Stimulated activated CD8-positive, alpha-beta memory T cell treated with anti-CD3 and anti-CD28 coated beads, Interleukin-7, amount 100 ng/mL, for 24 hours (primary cell): ENCODE results near the gene GRIK2.

Experiments used
- DNase-seq: peaks from one replicate; pipeline ENCODE4 v3.0.0-alpha.2; 2020; ENCODE audit warnings: low read depth

The GRIK2 gene

GRCh38 chr6:101716810-101717209 lies 323.3 kb downstream of the GRIK2 start:
- DNase-seq = no peak

DNA sequence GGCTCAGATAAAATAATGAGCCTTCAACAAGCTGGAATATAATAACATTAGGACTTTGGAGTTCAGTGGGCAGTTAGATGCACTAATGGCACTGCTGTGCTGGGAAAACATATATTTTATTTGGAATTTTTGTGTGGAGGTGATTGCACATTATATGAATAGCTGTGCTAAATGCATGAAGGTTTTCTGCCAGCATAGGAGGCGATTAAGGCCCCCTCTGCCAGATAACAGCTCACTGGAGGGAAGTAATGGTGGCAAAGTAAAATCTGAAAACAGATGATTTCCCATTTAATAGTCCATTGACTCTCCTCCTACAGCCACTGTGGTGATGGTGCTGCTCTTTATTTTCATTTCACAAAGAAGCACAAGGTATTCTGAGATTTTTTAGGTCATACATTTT lies 326.0 kb downstream of the GRIK2 start:
- no peak for DNase-seq

DNA sequence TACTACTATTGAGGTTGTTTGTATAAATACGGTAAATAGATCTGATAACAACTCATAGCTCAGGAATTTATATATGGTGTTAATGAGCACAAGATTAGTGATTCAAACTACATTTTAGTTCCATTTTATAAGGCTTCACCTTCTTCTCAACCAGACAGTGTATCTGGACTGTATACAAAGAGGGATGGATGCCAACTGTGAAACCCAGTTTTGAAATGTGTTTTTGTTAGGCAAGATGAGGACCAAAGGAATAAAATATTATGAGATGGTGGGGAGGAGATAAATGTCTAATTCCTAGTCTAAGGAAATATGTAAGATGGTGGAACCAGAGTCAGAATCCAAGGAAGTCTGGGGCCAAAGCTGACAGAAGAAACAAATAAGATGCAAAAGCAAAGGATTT lies 329.0 kb downstream of the GRIK2 start:
- no peak for DNase-seq

DNA sequence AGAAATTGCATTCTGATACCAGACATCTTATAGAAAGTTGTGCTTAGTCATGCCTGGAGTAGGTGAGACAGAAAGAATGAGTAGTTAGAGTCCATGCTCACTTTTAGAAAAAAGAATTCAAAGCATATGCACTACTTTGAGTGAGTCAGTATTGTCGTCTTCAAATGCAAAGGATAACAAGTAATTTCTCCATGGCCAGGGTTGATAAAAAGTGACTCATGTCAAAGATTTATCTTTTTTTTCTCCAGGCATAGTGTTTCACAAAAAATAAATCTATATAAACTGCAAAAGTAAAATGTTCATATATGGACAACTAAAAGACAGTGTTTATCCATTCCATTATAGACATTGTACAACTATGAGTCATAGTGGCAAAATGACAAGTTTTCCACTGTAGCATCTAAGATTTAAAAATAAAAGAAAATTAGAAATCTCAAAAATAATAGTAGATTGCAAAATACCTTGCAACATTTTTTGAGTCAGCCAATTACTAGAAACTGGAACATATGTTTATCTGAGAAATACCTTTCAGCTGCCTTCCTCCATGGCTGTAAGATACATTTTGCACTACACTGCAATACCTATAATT lies 329.6 kb downstream of the GRIK2 start:
- no peak for DNase-seq

DNA sequence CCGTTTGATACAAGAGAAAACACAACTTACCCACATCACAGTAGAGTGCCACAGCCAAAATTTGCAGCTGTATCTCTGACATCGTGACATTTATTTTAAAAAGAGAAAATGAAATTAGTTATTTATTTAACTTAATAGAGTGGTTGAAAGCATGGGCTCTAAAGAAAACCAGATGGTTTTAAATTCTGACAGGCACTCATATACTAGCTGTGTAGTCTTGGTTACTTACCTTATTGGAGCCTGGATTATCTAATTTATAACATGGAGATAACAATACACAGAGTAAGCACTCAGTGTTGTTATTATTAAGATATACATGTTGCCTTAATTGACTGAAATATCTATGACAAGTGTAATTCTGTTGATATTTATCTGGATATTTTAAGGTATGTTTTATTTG lies 334.9 kb downstream of the GRIK2 start:
- no peak for DNase-seq

DNA sequence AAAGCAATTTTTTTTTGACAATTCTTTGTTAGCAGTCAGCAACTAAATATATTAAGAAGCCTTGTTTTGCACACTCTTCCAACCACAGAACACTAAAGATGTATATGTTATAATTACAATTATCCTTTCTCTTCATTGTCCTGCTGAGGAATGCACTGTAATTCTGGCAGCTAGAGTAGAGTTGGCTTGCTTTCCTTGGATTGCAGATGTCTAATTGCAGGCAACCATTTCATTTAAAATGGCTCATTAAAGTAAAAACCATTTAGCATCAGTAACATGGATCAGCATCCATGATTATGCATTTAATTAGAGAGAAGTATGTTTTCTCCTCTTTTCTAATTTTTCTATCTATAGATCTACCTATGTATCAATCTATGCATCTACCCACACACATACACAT lies 335.4 kb downstream of the GRIK2 start:
- DNase-seq = no peak

DNA sequence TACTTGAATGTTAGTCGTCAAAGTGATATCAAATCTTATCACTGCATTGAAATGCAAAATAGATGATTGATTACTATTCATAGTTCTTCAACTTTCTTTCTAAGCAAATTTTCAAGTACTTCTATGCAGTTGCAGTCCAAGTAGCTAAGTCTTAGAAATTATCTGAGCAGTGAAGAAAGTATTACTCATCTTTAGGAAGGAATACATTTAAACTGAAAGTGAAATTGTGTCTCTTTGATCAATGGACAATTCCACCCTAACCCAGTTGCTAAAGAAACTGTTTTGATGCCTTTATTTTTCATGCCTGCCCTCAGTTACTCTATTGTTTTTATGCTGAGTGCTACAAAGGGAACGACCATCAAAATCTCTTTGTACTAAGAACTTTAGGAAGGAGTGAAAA lies 337.4 kb downstream of the GRIK2 start:
- DNase-seq = no peak

DNA sequence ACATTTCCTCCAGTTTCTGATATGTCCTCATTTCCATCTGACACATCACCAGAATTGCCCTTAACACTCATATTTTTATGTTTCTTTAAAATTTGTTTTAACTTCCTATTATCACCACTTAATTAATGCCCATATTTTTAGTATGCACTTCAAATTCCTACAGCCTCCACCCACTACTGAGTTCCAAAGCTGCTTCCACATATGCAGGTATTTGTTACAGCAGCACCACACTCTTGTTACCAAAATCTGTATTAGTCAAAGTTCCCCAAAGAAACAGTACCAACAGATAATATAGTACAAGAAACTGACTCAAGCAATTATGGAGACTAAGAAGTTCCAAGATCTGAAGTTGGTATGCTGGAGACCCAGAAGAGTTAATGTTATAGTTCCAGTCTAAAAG lies 340.4 kb downstream of the GRIK2 start:
- DNase-seq = no peak

- no peak for DNase-seq
Measured at GRCh38 chr6:101738481-101738880, 345.0 kb downstream of the GRIK2 start.

- DNase-seq = no peak
Measured at GRCh38 chr6:101740631-101741030, 347.1 kb downstream of the GRIK2 start.

DNA sequence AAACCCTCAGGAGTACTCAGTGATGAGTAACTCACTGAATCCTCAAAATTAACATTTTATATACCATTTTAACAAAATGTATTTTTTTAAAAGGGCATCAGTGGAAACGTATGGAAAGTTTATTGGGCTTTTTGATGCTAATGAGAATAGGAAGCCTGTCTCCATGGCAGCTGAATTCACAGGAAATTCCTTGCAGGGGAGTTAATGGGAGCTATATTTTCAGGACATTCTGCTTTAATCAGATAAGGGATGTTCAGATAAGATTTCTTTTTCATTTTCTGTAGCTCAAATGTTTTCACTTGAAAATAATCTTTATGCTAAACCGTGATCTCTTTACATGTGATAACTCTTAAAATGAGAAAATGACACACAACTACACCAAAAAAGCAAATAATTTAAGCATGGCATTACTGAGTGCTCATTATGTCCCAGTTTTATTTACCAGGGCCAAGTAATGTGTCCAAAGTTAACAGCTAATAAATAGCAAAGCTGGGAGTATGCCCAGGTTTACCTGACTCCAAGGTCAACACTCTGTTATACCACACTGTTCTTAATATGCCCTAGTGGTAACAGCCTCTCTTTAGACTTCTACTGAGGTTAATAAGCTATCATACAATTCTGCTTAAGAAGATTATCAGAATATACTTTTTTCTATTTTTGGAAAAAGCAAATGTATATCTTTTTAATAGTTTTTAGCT lies 348.1 kb downstream of the GRIK2 start:
- DNase-seq = no peak

- DNase-seq = no peak
Measured at GRCh38 chr6:101747160-101747559, 353.7 kb downstream of the GRIK2 start.

DNA sequence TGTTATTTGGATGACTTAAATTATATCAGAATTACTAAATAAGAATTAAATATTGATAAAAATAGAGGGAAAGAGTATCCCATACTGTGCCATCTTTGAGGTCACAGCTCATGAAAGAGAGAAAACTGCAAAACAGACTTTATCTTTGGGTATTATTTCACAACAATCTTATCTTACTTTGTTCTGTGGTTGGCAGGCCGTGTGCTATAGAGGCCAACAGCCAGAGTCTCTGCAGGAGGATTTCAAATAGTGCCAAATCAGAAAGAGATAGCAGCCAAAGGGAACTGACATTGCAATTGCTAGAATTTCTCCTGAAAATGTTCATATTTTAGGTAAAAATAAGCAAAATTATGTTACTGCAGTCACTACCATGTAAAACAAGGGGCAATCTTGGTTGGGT lies 354.2 kb downstream of the GRIK2 start:
- DNase-seq = no peak

- no peak for DNase-seq
Measured at GRCh38 chr6:101755931-101756330, 362.4 kb downstream of the GRIK2 start.

DNA sequence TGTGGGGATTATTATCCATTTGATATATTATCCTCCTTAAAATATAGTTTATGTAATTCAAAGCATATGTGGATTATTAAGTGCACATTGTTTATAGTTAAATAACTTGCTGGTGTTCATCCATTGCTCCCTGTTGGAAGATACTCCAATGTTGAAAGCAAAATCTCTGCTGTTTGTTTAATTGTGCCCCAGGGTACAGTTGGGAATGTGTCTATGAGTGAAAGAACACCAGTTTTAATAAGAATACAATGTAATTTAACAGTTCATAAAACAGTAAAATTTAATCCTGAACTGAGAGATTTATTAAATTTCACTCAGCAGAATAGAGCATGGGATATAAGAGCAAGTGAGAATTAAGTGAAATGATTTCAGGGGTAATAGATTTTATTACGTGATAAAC lies 364.9 kb downstream of the GRIK2 start:
- no peak for DNase-seq

GRCh38 chr6:101760843-101761621 lies 367.5 kb downstream of the GRIK2 start:
- no peak for DNase-seq

GRCh38 chr6:101762851-101763250 lies 369.3 kb downstream of the GRIK2 start:
- DNase-seq = no peak

DNA sequence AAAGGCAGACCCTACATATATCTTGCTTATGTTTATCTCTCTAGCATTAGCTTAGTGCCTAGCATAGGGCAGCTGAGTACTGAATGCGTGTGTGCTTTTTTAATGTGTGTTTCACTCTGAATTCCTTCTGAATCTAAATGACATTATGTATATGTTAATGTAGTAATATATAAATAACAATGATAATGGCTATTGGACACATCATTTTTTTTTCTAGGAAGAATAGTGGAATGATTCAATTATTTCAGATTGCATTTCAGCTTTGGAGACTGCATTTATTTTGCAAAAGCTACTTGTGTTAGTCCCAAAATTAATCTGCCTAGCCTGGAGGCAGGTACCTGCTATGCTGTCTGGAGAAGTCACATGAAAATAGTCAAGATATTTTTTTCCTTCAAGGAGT lies 371.8 kb downstream of the GRIK2 start:
- DNase-seq = no peak

DNA sequence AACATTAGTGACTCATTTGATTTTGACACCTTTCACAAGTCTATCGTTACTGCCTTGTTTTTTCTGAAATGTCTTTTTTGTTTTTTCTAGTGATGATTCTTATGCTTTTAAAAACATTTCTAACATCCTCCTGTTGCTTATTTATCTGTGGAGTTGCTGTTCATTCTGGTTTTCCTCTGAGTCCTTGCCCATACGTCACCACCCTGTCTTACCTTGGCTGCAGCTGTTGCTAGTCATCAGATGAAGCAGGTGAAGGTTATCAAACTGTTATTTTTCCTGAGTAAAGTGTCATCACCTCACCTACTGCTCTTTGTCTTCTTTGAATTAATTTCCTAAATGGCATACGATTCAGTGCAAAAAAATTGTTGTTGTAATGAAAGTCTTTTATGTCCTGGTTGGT lies 376.6 kb downstream of the GRIK2 start:
- no peak for DNase-seq

GRCh38 chr6:101776919-101777350 lies 383.4 kb downstream of the GRIK2 start:
- no peak for DNase-seq

DNA sequence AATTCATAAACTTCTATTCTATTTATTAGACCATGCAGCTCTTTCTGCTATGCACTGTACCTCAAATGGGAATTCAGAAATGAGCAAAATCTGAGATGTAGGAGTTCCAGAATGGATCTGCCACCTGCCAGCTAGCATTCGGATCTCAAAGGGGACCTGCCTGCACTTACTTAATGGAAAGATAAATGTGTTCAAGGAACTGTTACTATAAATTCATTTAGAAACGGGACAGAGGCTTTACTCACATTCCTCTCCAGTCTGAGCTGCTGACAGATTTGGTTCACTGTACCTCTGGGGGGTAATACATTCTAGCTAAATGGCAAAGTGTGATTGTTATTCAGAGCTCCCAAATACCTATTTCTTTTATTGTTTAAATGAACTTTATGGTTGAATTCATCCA lies 384.1 kb downstream of the GRIK2 start:
- DNase-seq = no peak

GRCh38 chr6:101779051-101779844 lies 385.7 kb downstream of the GRIK2 start:
- no peak for DNase-seq

GRCh38 chr6:101783287-101783686 lies 389.8 kb downstream of the GRIK2 start:
- no peak for DNase-seq
